Endothelial cell of umbilical vein (primary cell): Measurements from ENCODE around the gene ETHE1.

Experiments used
- CTCF ChIP-seq, 2 donors: IDR thresholded peaks; 1 replicate in 1 of 2; 2 replicates in 1 of 2; pipeline ENCODE4 v1.5.1; 2011; ENCODE audit warnings: low read length in 2 of 2, mild to moderate bottlenecking in 2 of 2, moderate library complexity in 2 of 2, control low read depth in 1 of 2, inconsistent platforms in 1 of 2, low read depth in 1 of 2; ENCODE audit not compliant: insufficient read depth in 1 of 2; ENCODE audit errors: extremely low read depth in 1 of 2
- EZH2 ChIP-seq: IDR thresholded peaks from 2 replicates; pipeline ENCODE4 v1.6.1; 2012; ENCODE audit warnings: borderline replicate concordance, low read depth, mild to moderate bottlenecking, moderate library complexity, low read length, inconsistent platforms; ENCODE audit not compliant: severe bottlenecking
- JUN ChIP-seq: IDR thresholded peaks from 2 replicates; pipeline ENCODE4 v1.6.1; 2011; ENCODE audit warnings: borderline replicate concordance, low read depth; ENCODE audit not compliant: insufficient read length, insufficient read depth
- MAX ChIP-seq: IDR thresholded peaks from 2 replicates; pipeline ENCODE4 v1.6.1; 2011; ENCODE audit not compliant: insufficient read depth, insufficient read length
- MYC ChIP-seq: IDR thresholded peaks from one replicate; pipeline ENCODE4 v1.6.1; 2011; ENCODE audit warnings: mild to moderate bottlenecking, low read depth, low read length
- POLR2A ChIP-seq: IDR thresholded peaks from 2 replicates; pipeline ENCODE4 v1.6.1; 2012; ENCODE audit warnings: low read depth, mild to moderate bottlenecking, control low read depth, low read length
- POLR2AphosphoS5 ChIP-seq: IDR thresholded peaks from 2 replicates; pipeline ENCODE4 v1.6.1; 2012; ENCODE audit warnings: low read depth, mild to moderate bottlenecking, control low read depth, low read length, moderate library complexity; ENCODE audit not compliant: insufficient read depth

GRCh38 chr19:43518051-43518450, 8.9 kb downstream of the ETHE1 start:
- no peak for TF ChIP-seq CTCF (IDR thresholded peaks at IDR 0.05; ENCODE audit: extremely low read depth in 1 of 2, insufficient read depth in 1 of 2, low read depth in 1 of 2, low read length in 2 of 2)
- TF ChIP-seq POLR2A: no peak
- no peak for TF ChIP-seq POLR2AphosphoS5
- TF ChIP-seq EZH2: no peak
- TF ChIP-seq MAX: no peak
- TF ChIP-seq JUN: no peak
- no peak for TF ChIP-seq MYC
